Caco-2 (cell line): ENCODE data around the gene SULT4A1. TPM values are rescaled to one million over a fixed set of nuclear protein-coding genes. Genes with fewer than 3 reads are reported as not detected.

Source experiments
- BruUV-seq: library from RNA; stranded (reverse); fragments of 400-500 nt; replicated peaks from 2 replicates; lab custom pipeline; 2021; lab: Mats Ljungman, UMichigan
- CTCF ChIA-PET: fragments of 300-600 bp; sonication (Branson Sonifier 250); formaldehyde crosslinking; loops from one replicate; lab custom pipeline; 2022; ENCODE audit warnings: antibody characterized with exemption; lab: Charles Lee
- POLR2A ChIA-PET: fragments of 300-600 bp; sonication (Branson Sonifier 250); formaldehyde crosslinking; loops from one replicate; lab custom pipeline; 2022; ENCODE audit warnings: antibody characterized with exemption; lab: Charles Lee
- DNase-seq, 2 experiments: peaks; one replicate each; pipeline versions ENCODE4 v3.0.0 to v3.0.0-alpha.2; 2020 to 2022
- H3K27me3 ChIP-seq: replicated peaks from 2 replicates; pipeline ENCODE4 v1.6.0; 2011; ENCODE audit warnings: low read length; ENCODE audit not compliant: control insufficient read depth, insufficient read depth
- H3K36me3 ChIP-seq: 2 replicates; pipeline ENCODE4 v1.5.1; 2011; ENCODE audit warnings: low read length; ENCODE audit not compliant: control insufficient read depth, insufficient read depth
- H3K4me1 ChIP-seq: fragments of 250-450 bp; sonication (Bioruptor Pico); 2 replicates; pipeline ENCODE4 v1.5.1; 2020; ENCODE audit warnings: mild to moderate bottlenecking
- H3K4me3 ChIP-seq: 2 replicates; pipeline ENCODE4 v1.5.1; 2011; ENCODE audit warnings: low read depth, mild to moderate bottlenecking, control low read depth, low read length
- H3K9me3 ChIP-seq: fragments of 250-450 bp; sonication (Bioruptor Pico); 2 replicates; pipeline ENCODE4 v1.5.1; 2020; ENCODE audit warnings: mild to moderate bottlenecking, moderate library complexity
- H3K27ac Mint-ChIP-seq: one replicate; pipeline ENCODE4 v1.8.0; 2022; ENCODE audit warnings: mixed read lengths; ENCODE audit not compliant: unreplicated experiment
- H3K27me3 Mint-ChIP-seq: one replicate; pipeline ENCODE4 v1.8.0; 2022; ENCODE audit warnings: mixed read lengths; ENCODE audit not compliant: insufficient read depth, unreplicated experiment
- H3K36me3 Mint-ChIP-seq: one replicate; pipeline ENCODE4 v1.8.0; 2022; ENCODE audit warnings: mild to moderate bottlenecking, mixed read lengths; ENCODE audit not compliant: insufficient read depth, unreplicated experiment
- H3K4me1 Mint-ChIP-seq: one replicate; pipeline ENCODE4 v1.8.0; 2022; ENCODE audit warnings: low read depth, mixed read lengths; ENCODE audit not compliant: unreplicated experiment
- H3K4me3 Mint-ChIP-seq: one replicate; pipeline ENCODE4 v1.8.0; 2022; ENCODE audit warnings: mild to moderate bottlenecking, moderate library complexity, mixed read lengths; ENCODE audit not compliant: unreplicated experiment
- H3K9me3 Mint-ChIP-seq: one replicate; pipeline ENCODE4 v1.8.0; 2022; ENCODE audit warnings: mixed read lengths; ENCODE audit not compliant: unreplicated experiment
- intact Hi-C: fragments of 100-400 bp; cut with micrococcal nuclease; formaldehyde crosslinking; loops from one replicate; pipeline ENCODE4 v1.10.0; 2022; ENCODE audit not compliant: unreplicated experiment
- total RNA-seq: library from RNA; stranded (reverse); gene quantifications from 2 replicates; pipeline ENCODE4 v1.2.3, GENCODE V29; 2022
- TF ChIP-seq, protein P1 (sequence below), 2 experiments: fragments of 200-600 bp in 1 of 2; IDR thresholded peaks; 1 replicate in 1 of 2; 2 replicates in 1 of 2; pipeline versions ENCODE4 v1.5.1 to v1.8.0; 2011 to 2022; ENCODE audit warnings: antibody characterized with exemption in 1 of 2, control low read depth in 1 of 2, inconsistent platforms in 1 of 2, low read depth in 1 of 2, low read length in 1 of 2, mild to moderate bottlenecking in 1 of 2, moderate library complexity in 1 of 2; ENCODE audit not compliant: insufficient read depth in 1 of 2, severe bottlenecking in 1 of 2, unreplicated experiment in 1 of 2

Gene SULT4A1
- total RNA-seq, 1 experiment from 2014 or later: not detected

DNA sequence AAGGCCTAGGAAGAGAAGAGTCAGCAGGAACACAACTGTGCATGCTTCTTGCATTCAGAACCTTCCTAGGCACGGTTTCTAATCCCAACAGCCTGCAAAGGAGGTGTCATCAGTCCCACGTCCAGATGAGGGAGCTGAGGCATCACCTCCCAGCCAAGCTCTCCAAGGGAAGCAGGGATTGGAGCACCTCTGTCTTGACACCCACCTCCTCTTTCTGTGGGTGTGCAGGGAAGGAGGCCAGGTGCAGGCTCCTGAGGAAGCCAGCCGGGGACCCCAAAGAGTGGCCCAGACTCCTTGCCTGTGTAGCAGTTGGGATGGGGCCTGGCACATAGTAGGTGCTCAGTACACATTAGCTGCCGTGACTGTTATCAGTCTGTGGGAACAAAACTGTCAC, 27.5 kb upstream of the SULT4A1 start:
- no peaks in the 10 kb centered on the region for H3K4me1 Mint-ChIP-seq
- Histone ChIP-seq H3K9me3 (no peaks in the 10 kb centered on the region), H3K4me3 (no peak overlapping the region), H3K27me3 (no peaks in the 10 kb centered on the region), H3K4me1 (no peaks in the 10 kb centered on the region), H3K36me3 (no peaks in the 10 kb centered on the region)
- H3K27ac Mint-ChIP-seq: no peak overlapping the region
- BruUV-seq: no TSS peak
- H3K27me3 Mint-ChIP-seq: peaks cover 18% of the 10 kb centered on the region
- TF ChIP-seq, protein P1, sequence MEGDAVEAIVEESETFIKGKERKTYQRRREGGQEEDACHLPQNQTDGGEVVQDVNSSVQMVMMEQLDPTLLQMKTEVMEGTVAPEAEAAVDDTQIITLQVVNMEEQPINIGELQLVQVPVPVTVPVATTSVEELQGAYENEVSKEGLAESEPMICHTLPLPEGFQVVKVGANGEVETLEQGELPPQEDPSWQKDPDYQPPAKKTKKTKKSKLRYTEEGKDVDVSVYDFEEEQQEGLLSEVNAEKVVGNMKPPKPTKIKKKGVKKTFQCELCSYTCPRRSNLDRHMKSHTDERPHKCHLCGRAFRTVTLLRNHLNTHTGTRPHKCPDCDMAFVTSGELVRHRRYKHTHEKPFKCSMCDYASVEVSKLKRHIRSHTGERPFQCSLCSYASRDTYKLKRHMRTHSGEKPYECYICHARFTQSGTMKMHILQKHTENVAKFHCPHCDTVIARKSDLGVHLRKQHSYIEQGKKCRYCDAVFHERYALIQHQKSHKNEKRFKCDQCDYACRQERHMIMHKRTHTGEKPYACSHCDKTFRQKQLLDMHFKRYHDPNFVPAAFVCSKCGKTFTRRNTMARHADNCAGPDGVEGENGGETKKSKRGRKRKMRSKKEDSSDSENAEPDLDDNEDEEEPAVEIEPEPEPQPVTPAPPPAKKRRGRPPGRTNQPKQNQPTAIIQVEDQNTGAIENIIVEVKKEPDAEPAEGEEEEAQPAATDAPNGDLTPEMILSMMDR (IDR thresholded peaks at IDR 0.05; ENCODE audit: insufficient read depth in 1 of 2, low read depth in 1 of 2, low read length in 1 of 2, severe bottlenecking in 1 of 2, unreplicated experiment in 1 of 2): no peak
- CTCF ChIA-PET: interaction anchor here (0.6 to 1.1 kb wide), 2 partner anchors 56 to 455 kb away, joined by 3 to 11 read pairs; no protein-coding TSS in a partner anchor
- H3K9me3 Mint-ChIP-seq: no peaks in the 10 kb centered on the region
- intact Hi-C loops: loop anchor here (5.0 kb wide), 1 partner anchor 57 kb away; no protein-coding TSS in a partner anchor
- H3K36me3 Mint-ChIP-seq: no peaks in the 10 kb centered on the region
- H3K4me3 Mint-ChIP-seq: no peak overlapping the region
- peak in 1 of 2 experiments; percentile 29 for DNase-seq
- POLR2A ChIA-PET: no interaction called here

DNA sequence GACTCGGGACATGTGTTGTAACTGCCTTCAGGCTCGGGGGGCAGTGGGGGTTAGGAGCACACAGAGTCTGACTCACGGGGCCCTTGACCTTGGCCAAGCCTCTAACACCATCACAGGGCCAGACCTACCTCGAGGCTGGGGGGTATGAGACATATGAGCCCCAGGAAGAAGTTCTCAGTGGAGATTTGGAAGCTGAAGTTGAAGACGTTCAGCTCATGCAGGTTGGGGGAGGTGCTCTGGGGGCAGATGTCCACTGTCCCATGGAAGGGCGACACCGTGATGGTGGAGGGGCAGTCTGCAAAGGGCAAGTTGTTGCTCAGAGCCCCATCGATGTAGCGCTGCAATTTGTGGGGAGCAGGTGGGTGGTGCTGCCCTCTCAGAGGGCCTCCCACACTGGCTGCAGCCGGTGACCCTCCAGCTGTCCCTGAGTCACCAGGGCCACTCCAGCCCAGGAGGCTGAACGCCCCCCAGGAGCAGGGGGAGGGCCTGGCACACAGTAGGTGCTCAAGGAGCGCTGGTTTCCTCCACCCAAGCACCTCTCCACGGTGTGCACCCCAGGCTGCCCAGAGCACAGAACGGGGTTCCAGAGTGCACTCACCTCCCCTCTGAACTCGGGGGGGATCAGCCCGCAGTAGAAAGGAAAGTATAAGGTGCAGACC, 27.0 kb upstream of the SULT4A1 start:
- H3K4me1 Mint-ChIP-seq: no peaks in the 10 kb centered on the region
- H3K27ac Mint-ChIP-seq: no peak overlapping the region
- TF ChIP-seq, protein P1 (IDR thresholded peaks at IDR 0.05; ENCODE audit: insufficient read depth in 1 of 2, low read depth in 1 of 2, low read length in 1 of 2, severe bottlenecking in 1 of 2, unreplicated experiment in 1 of 2): no peak
- CTCF ChIA-PET: interaction anchor here (1.1 kb wide), 1 partner anchor 57 kb away, joined by 11 read pairs; no protein-coding TSS in a partner anchor
- no peaks in the 10 kb centered on the region for H3K9me3 Mint-ChIP-seq
- no peaks in the 10 kb centered on the region for H3K4me1 ChIP-seq
- no peak overlapping the region for H3K4me3 ChIP-seq
- peaks cover 18% of the 10 kb centered on the region for H3K27me3 Mint-ChIP-seq
- peak in 1 of 2 experiments; percentile 6 for DNase-seq
- POLR2A ChIA-PET: no interaction called here
- H3K4me3 Mint-ChIP-seq: no peak overlapping the region
- no peaks in the 10 kb centered on the region for H3K36me3 Mint-ChIP-seq
- no TSS peak for BruUV-seq
- no peaks in the 10 kb centered on the region for H3K9me3 ChIP-seq
- intact Hi-C loops: loop anchor here (5.0 kb wide), 1 partner anchor 58 kb away; no protein-coding TSS in a partner anchor
- no peaks in the 10 kb centered on the region for H3K27me3 ChIP-seq
- no peaks in the 10 kb centered on the region for H3K36me3 ChIP-seq

DNA sequence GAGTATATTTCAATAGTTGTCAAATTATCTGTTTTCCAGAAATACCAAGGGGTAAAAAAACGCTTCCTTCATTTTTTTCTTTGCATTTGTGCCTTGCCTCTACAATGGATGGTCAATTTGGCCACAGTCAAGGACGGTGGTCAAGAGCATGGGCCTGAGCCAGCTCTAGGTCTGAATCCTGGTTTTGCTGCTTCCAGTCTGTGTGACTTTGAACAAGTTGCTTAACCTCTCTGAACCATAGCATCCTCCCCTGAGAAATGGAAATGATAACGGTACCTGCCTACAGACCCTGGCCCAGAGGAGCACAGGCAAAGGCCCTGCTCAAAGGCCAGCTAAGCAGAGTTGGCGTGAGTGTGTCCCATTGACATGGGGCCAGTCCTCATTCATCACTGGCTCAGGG, 26.4 kb upstream of the SULT4A1 start:
- Mint-ChIP-seq H3K4me3 (no peak overlapping the region), H3K27me3 (peaks cover 17% of the 10 kb centered on the region), H3K36me3 (no peaks in the 10 kb centered on the region), H3K4me1 (no peaks in the 10 kb centered on the region), H3K27ac (no peak overlapping the region), H3K9me3 (no peaks in the 10 kb centered on the region)
- no peaks in the 10 kb centered on the region for H3K9me3 ChIP-seq
- POLR2A ChIA-PET: no interaction called here
- CTCF ChIA-PET: interaction anchor here (0.7 kb wide), 1 partner anchor 104 kb away, joined by 8 read pairs; no protein-coding TSS in a partner anchor
- H3K36me3 ChIP-seq: no peaks in the 10 kb centered on the region
- peak in 1 of 2 experiments; percentile 5 for DNase-seq
- no peaks in the 10 kb centered on the region for H3K27me3 ChIP-seq
- intact Hi-C loops: loop anchor here (5.0 kb wide), 1 partner anchor 59 kb away; no protein-coding TSS in a partner anchor
- H3K4me3 ChIP-seq: no peak overlapping the region
- no peaks in the 10 kb centered on the region for H3K4me1 ChIP-seq
- no TSS peak for BruUV-seq
- TF ChIP-seq, protein P1 (IDR thresholded peaks at IDR 0.05; ENCODE audit: insufficient read depth in 1 of 2, low read depth in 1 of 2, low read length in 1 of 2, severe bottlenecking in 1 of 2, unreplicated experiment in 1 of 2): no peak
